ENCODE results near the gene FMNL2.

GRCh38 chr2:152623076-152623740 is 288.2 kb downstream of the FMNL2 start:
- TF ChIP-seq POLR2A (IDR thresholded peaks at IDR 0.05) (no peak), CTCF (IDR thresholded peaks at IDR 0.05) (no peak)

Data from stomach (tissue), 4 donors.